PFSK-1 (cell line): ENCODE measurements around the gene ELMO1.

Experiments
- POLR2AphosphoS5 ChIP-seq: IDR thresholded peaks from 2 replicates; pipeline ENCODE4 v1.6.1; 2012; ENCODE audit warnings: low read depth, mild to moderate bottlenecking, control low read depth, low read length, moderate library complexity
- SIN3A ChIP-seq: IDR thresholded peaks from 2 replicates; pipeline ENCODE4 v1.6.1; 2012; ENCODE audit warnings: mild to moderate bottlenecking, low read length, moderate library complexity, borderline replicate concordance; ENCODE audit not compliant: insufficient read depth
- TAF1 ChIP-seq: IDR thresholded peaks from 2 replicates; pipeline ENCODE4 v1.6.1; 2012; ENCODE audit warnings: low read length, control low read depth, borderline replicate concordance; ENCODE audit not compliant: insufficient read depth
- TF ChIP-seq, protein P1 (sequence below), 2 experiments: IDR thresholded peaks; 2 replicates each; pipeline versions ENCODE4 v1.6.1 to v1.8.0; 2011 to 2012; ENCODE audit warnings: low read depth in 2 of 2, low read length in 2 of 2, control low read depth in 1 of 2, inconsistent platforms in 1 of 2, mild to moderate bottlenecking in 1 of 2, moderate library complexity in 1 of 2; ENCODE audit not compliant: insufficient read depth in 1 of 2

DNA sequence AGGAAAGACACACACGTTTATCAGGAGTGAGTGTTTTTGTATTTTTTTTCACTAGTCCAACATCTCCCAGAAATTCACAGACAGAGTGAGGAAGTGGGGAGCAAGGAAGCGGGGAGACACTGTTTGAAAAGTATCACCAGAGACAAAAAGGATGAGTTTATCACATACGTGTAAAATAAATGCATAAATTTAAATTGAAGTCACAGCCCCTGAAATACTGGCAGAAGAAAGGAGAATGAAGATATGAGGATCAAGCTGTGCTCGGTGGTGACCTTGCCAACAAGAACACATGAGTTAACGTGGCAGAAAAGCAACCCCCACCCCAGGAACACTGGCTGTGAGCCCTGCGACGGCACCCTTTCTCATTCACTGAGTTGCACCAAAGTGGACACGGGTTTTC lies 407.2 kb downstream of the ELMO1 start:
- TF ChIP-seq TAF1 (no peak), POLR2AphosphoS5 (no peak), SIN3A (no peak)
- TF ChIP-seq, protein P1, sequence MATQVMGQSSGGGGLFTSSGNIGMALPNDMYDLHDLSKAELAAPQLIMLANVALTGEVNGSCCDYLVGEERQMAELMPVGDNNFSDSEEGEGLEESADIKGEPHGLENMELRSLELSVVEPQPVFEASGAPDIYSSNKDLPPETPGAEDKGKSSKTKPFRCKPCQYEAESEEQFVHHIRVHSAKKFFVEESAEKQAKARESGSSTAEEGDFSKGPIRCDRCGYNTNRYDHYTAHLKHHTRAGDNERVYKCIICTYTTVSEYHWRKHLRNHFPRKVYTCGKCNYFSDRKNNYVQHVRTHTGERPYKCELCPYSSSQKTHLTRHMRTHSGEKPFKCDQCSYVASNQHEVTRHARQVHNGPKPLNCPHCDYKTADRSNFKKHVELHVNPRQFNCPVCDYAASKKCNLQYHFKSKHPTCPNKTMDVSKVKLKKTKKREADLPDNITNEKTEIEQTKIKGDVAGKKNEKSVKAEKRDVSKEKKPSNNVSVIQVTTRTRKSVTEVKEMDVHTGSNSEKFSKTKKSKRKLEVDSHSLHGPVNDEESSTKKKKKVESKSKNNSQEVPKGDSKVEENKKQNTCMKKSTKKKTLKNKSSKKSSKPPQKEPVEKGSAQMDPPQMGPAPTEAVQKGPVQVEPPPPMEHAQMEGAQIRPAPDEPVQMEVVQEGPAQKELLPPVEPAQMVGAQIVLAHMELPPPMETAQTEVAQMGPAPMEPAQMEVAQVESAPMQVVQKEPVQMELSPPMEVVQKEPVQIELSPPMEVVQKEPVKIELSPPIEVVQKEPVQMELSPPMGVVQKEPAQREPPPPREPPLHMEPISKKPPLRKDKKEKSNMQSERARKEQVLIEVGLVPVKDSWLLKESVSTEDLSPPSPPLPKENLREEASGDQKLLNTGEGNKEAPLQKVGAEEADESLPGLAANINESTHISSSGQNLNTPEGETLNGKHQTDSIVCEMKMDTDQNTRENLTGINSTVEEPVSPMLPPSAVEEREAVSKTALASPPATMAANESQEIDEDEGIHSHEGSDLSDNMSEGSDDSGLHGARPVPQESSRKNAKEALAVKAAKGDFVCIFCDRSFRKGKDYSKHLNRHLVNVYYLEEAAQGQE (IDR thresholded peaks at IDR 0.05; ENCODE audit: insufficient read depth in 1 of 2, low read depth in 2 of 2, low read length in 2 of 2), result no peak
